GM23338 (cell line): ENCODE measurements around the gene PGP. TPM values are rescaled to one million over a fixed set of nuclear protein-coding genes. Genes with fewer than 3 reads are reported as not detected.

Experiments
- ATAC-seq: fragments of 200-7000 bp; cut with Tn5 transposase; 3 replicates; pipeline ENCODE4 v1.9.1; 2020
- DNase-seq: peaks from one replicate; pipeline ENCODE4 v3.0.0-alpha.2; 2015; ENCODE audit warnings: low spot score
- H2AFZ ChIP-seq: fragments of 200-600 bp; sonication (generic); 2 replicates; pipeline ENCODE4 v1.8.0; 2016; ENCODE audit warnings: antibody characterized with exemption, mild to moderate bottlenecking, moderate library complexity
- H3F3A ChIP-seq: fragments of 200-600 bp; sonication (generic); replicated peaks from 2 replicates; pipeline ENCODE4 v1.8.0; 2017; ENCODE audit warnings: antibody characterized with exemption, mixed run types, low read depth
- H3K27ac ChIP-seq: fragments of 200-600 bp; sonication (generic); 2 replicates; pipeline ENCODE4 v1.6.1; 2016; ENCODE audit warnings: low read depth
- H3K27me3 ChIP-seq: fragments of 200-600 bp; sonication (generic); 2 replicates; pipeline ENCODE4 v1.8.0; 2016; ENCODE audit warnings: mild to moderate bottlenecking, mixed run types, moderate library complexity; ENCODE audit not compliant: insufficient read depth
- H3K36me3 ChIP-seq: fragments of 200-600 bp; sonication (generic); 2 replicates; pipeline ENCODE4 v1.8.0; 2016; ENCODE audit warnings: mild to moderate bottlenecking; ENCODE audit not compliant: insufficient read depth
- H3K4me1 ChIP-seq: fragments of 200-600 bp; sonication (generic); 2 replicates; pipeline ENCODE4 v1.8.0; 2016; ENCODE audit warnings: mild to moderate bottlenecking, moderate library complexity; ENCODE audit not compliant: insufficient read depth
- H3K4me2 ChIP-seq: fragments of 200-600 bp; sonication (generic); 2 replicates; pipeline ENCODE4 v1.7.1; 2017; ENCODE audit warnings: mixed run types
- H3K4me3 ChIP-seq: fragments of 200-600 bp; sonication (generic); 2 replicates; pipeline ENCODE4 v1.6.1; 2016; ENCODE audit warnings: mixed run types
- H3K79me2 ChIP-seq: fragments of 200-600 bp; sonication (generic); replicated peaks from 2 replicates; pipeline ENCODE4 v1.8.0; 2017; ENCODE audit warnings: mild to moderate bottlenecking; ENCODE audit not compliant: insufficient read depth
- H3K9me2 ChIP-seq: fragments of 200-600 bp; sonication (generic); 2 replicates; pipeline ENCODE4 v1.8.0; 2017; ENCODE audit not compliant: insufficient read depth
- H4K20me1 ChIP-seq: fragments of 200-600 bp; sonication (generic); replicated peaks from 2 replicates; pipeline ENCODE4 v1.8.0; 2017; ENCODE audit warnings: mild to moderate bottlenecking; ENCODE audit not compliant: insufficient read depth
- H3K27ac Mint-ChIP-seq: 2 replicates; pipeline ENCODE4 v1.8.0; 2020; ENCODE audit warnings: inconsistent platforms, mild to moderate bottlenecking, moderate library complexity, mixed read lengths
- H3K27me3 Mint-ChIP-seq: 3 replicates; pipeline ENCODE4 v1.8.0; 2022; ENCODE audit warnings: low read depth, mild to moderate bottlenecking, moderate library complexity, mixed read lengths, inconsistent platforms; ENCODE audit not compliant: insufficient read depth, poor library complexity
- H3K36me3 Mint-ChIP-seq: 3 replicates; pipeline ENCODE4 v1.8.0; 2021; ENCODE audit warnings: low read depth, mild to moderate bottlenecking, inconsistent platforms, moderate library complexity, mixed read lengths
- H3K4me1 Mint-ChIP-seq: 3 replicates; pipeline ENCODE4 v1.8.0; 2020; ENCODE audit warnings: mild to moderate bottlenecking, inconsistent platforms, mixed read lengths
- H3K4me3 Mint-ChIP-seq: 3 replicates; pipeline ENCODE4 v1.8.0; 2021; ENCODE audit warnings: moderate library complexity, mild to moderate bottlenecking, inconsistent platforms, mixed read lengths
- H3K9me3 Mint-ChIP-seq: 3 replicates; pipeline ENCODE4 v1.8.0; 2020; ENCODE audit warnings: moderate library complexity, mild to moderate bottlenecking, inconsistent platforms, mixed read lengths
- CTCF ChIP-seq, 2 experiments: fragments of 200-600 bp in 1 of 2; sonication (generic) in 1 of 2; conservative IDR thresholded peaks; 2 replicates each; pipeline versions ENCODE4 v1.5.1 to v1.6.1; 2016 to 2017; ENCODE audit warnings: antibody characterized with exemption in 2 of 2, low read depth in 2 of 2, mild to moderate bottlenecking in 2 of 2, moderate library complexity in 1 of 2
- EZH2 ChIP-seq: fragments of 200-600 bp; sonication (generic); IDR thresholded peaks from one replicate; pipeline ENCODE4 v1.8.0; 2017; ENCODE audit warnings: antibody characterized with exemption, mild to moderate bottlenecking, low read depth; ENCODE audit not compliant: unreplicated experiment
- JUNB ChIP-seq: IDR thresholded peaks from one replicate; pipeline ENCODE4 v1.6.1; 2016; ENCODE audit warnings: antibody characterized with exemption; ENCODE audit not compliant: unreplicated experiment
- NANOG ChIP-seq: IDR thresholded peaks from 2 replicates; pipeline ENCODE4 v1.6.1; 2016; ENCODE audit warnings: antibody characterized with exemption, borderline replicate concordance
- POLR2AphosphoS5 ChIP-seq: IDR thresholded peaks from 2 replicates; pipeline ENCODE4 v1.6.1; 2016; ENCODE audit warnings: antibody characterized with exemption, low read depth
- REST ChIP-seq: IDR thresholded peaks from one replicate; pipeline ENCODE4 v1.6.1; 2018; ENCODE audit warnings: antibody characterized with exemption; ENCODE audit not compliant: unreplicated experiment
- ZNF331 ChIP-seq: fragments of 250-450 bp; sonication (Bioruptor Pico); IDR thresholded peaks from 2 replicates; pipeline ENCODE4 v1.5.0; 2020; ENCODE audit warnings: low read depth, mild to moderate bottlenecking, moderate library complexity
- ZNF462 ChIP-seq: fragments of 250-450 bp; sonication (Bioruptor Pico); IDR thresholded peaks from 2 replicates; pipeline ENCODE4 v1.5.0; 2020; ENCODE audit warnings: mild to moderate bottlenecking, moderate library complexity
- polyA plus RNA-seq: library from polyadenylated mRNA; unstranded; fragments of >200 nt; fragmentation: Nextera tagmentation; extraction: Ambion mirVana; gene quantifications from 2 replicates; pipeline ENCODE4 v1.2.1, GENCODE V29; 2016
- total RNA-seq: library from RNA; depleted of rRNA; stranded (reverse); fragments of >200 nt; shearing (Covaris generic); gene quantifications from 2 replicates; pipeline ENCODE4 v1.2.3, GENCODE V29; 2014

PGP gene
- total and polyA plus RNA-seq, 2 experiments from 2014 or later = 44.4 to 80.3 TPM

- no peak for TF ChIP-seq ZNF462
- TF ChIP-seq ZNF331 (CRISPR knock-in tag) = no peak
- TF ChIP-seq CTCF (conservative IDR thresholded peaks at IDR 0.05; ENCODE audit: low read depth in 2 of 2) = no peak
- TF ChIP-seq JUNB = no peak
Measured at GRCh38 chr16:2250652-2251295, 36.1 kb upstream of the PGP start (continued).

GRCh38 chr16:2246301-2246885 lies 31.8 kb upstream of the PGP start:
- H2AFZ ChIP-seq = no peak overlapping the region
- no peak overlapping the region for H3K4me2 ChIP-seq
- peaks cover 6% of the 10 kb centered on the region; the same call in 1 of the 2 replicates for H3K4me1 ChIP-seq
- ATAC-seq (no peak), DNase-seq (no peak)
- H3K27ac ChIP-seq = no peak overlapping the region
- no peak overlapping the region for H3K27ac Mint-ChIP-seq
- H3K9me3 Mint-ChIP-seq = no peaks in the 10 kb centered on the region
- no peaks in the 10 kb centered on the region for H3K9me2 ChIP-seq
- H3K27me3 ChIP-seq = no peaks in the 10 kb centered on the region
- H3F3A ChIP-seq = peaks cover 9% of the 10 kb centered on the region
- H3K79me2 ChIP-seq = peaks cover 33% of the 10 kb centered on the region
- H3K4me3 Mint-ChIP-seq = no peak overlapping the region
- H3K36me3 ChIP-seq = peaks cover 4% of the 10 kb centered on the region; the same call in 1 of the 2 replicates
- peaks cover 11% of the 10 kb centered on the region for H3K27me3 Mint-ChIP-seq
- no peaks in the 10 kb centered on the region; the same call in 2 of the 3 replicates for H3K4me1 Mint-ChIP-seq
- H3K36me3 Mint-ChIP-seq = peaks cover 66% of the 10 kb centered on the region
- H3K4me3 ChIP-seq = no peak overlapping the region
- peaks cover 4% of the 10 kb centered on the region for H4K20me1 ChIP-seq
- TF ChIP-seq POLR2AphosphoS5 (no peak), NANOG (no peak), REST (no peak), EZH2 (no peak), CTCF (conservative IDR thresholded peaks at IDR 0.05; ENCODE audit: low read depth in 2 of 2) (no peak)
